Activated CD4-positive, alpha-beta T cell treated with anti-CD3 and anti-CD28 coated beads, Interleukin-10, Interleukin-2, amounts not matched to agents 100 ng/mL and 50 ng/mL, durations not matched to agents 16 hours and 8 hours (primary cell): ENCODE results near the gene IGF1R.

Source experiments
- DNase-seq: peaks from one replicate; pipeline ENCODE4 v3.0.0-alpha.2; 2020

IGF1R gene

GRCh38 chr15:98898122-98898521 lies 249.8 kb downstream of the IGF1R start:
- DNase-seq, result no peak

- DNase-seq, result no peak
Measured at GRCh38 chr15:98899272-98900021, 251.1 kb downstream of the IGF1R start.

DNA sequence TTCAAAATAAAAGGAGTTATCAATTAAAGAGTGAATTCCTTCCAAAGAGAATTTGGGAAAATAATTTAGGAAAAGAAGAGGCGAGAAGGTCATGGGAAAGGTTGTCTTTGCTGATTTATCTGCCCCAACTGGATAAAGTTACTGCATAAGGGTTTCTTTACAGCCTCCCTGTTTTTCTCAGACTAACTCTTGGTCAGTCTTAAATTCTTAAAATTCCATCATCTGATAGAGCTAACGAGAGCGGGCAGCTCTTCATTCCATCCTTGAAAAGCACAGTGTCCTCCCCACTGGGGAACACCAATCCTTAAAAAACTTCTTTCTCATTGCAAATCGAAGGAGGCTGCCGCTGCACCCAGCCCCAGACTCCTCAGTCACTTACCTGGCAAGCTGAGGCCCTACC lies 252.0 kb downstream of the IGF1R start:
- no peak for DNase-seq

- peak; percentile 36 for DNase-seq
Measured at GRCh38 chr15:98901434-98902072, 253.2 kb downstream of the IGF1R start.

DNA sequence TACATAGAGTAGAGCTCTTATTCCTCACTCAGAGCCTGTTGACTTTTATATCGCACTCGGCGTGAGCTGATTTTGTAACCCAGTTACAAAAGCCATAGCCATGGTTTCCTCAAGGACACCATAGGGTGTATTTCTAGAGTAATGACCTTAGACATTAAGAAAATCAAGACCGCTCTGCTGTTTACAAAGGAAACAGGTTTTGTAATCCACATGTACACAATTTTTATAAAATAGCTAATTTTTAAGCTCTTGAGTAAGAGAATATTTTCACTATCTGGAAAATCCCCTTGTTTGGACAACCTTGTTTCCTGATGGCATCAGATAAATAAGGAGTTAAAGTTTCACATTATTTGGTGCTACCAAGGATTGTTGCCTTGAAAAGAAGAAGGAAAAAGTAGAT lies 254.6 kb downstream of the IGF1R start:
- DNase-seq, result no peak

DNA sequence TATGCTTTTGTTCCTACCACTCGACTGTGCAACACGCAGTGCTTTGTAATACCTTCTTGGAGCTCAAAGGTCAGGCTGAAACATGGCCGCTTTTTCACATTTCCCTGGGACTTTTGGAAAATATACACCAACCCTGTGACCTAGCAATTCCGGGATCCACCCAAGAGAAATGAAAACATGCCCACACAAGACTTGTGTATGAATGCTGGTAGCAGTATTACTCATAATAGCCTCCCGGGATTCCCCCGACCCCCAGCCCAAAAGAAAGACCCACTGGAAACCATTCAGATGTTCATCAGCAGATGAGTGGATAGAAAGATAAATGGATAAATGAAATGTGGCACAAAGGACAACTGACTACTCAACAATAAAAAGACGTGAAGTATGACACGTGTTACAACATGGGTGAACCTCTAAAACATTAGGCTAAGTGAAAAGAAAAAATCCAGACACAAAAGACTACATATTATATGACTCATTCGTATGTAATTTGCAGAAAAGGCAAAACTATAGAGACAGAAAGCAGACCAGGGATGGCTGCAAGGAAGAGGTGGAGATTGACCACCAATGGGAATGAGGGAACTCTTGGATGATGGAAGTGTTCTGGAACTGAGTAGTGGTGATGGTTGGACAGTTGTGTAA lies 255.2 kb downstream of the IGF1R start:
- peak; percentile 9 for DNase-seq

GRCh38 chr15:98904544-98904943 lies 256.2 kb downstream of the IGF1R start:
- DNase-seq, result peak; percentile 36

DNA sequence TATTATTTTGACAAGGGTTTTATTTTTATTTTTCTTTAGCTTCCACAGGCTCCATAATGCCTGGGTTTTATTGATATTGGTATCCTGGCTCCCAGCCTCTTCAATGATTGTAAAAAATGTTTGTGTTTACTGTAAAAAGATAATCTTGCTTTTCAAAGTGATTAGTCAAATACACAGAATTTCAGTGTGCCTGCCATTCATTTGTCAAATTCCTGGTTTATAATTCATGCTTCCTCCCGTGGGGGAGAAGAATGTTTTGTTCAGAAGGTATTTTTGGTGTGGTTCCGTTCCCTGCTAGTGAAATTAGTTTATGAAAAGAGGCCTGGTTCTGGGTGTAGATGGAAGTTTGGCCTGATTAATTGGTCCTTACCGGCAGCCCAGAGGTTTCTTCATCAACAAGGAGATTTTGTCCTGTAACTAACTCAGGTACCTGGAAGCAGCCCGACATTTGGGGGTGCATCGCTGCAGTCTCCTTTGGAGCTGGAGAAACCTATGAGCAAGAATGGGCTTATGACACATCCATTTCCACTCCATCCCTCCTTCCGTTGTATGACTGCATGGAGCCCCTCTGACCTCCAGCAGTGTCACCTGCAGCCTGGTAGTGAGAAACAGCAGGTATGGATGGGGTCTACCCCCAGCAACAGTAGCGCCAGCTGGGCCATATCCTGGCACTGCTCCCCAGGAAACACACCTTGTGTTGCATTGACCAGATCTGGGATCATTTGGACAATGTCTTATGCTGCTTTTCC lies 257.8 kb downstream of the IGF1R start:
- DNase-seq, result no peak

DNA sequence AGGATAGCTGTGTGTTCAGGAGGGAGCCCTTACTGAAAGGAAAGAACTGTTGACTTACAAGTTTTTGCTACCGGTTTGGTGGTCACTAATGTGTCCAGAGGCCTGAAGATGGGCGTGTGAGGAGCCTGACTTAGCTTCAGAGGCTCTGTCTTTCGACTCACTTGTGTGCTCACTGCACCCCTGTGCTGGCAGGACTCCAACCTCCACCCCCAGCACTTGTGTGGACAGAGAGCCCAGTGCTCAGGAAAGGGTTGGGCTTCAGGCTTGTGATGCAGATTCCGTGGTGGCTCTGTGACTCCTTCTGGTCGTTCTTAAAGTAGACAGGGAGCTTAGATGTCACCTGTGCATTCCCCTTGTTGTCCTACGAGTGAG lies 258.4 kb downstream of the IGF1R start:
- no peak for DNase-seq

- no peak for DNase-seq
Measured at GRCh38 chr15:98907927-98908471, 259.7 kb downstream of the IGF1R start.

GRCh38 chr15:98909968-98910885 lies 261.9 kb downstream of the IGF1R start:
- no peak for DNase-seq

GRCh38 chr15:98914626-98915025 lies 266.3 kb downstream of the IGF1R start:
- DNase-seq, result peak; percentile 67

DNA sequence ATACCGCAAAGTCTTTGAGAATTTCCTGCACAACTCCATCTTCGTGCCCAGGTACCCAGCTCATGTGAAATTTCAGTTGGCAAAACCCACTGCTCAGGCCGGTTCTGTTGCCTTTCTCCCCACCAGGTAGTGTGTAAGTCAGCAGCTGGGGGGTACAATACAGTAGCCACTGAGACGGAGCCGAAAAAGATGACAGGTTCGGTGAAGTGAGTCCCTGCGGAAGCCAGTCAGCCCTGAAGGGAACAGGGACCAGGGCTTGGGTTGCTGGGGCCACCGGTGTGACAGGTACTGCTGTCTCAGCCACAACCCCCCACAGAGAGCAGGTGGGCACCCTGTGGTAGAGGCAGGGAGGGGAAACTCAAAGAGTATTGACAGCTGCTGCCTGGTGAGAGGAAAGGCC lies 268.5 kb downstream of the IGF1R start:
- DNase-seq, result no peak

- DNase-seq, result no peak
Measured at GRCh38 chr15:98917417-98917816, 269.1 kb downstream of the IGF1R start.

- DNase-seq, result peak; percentile 24
Measured at GRCh38 chr15:98920091-98920880, 271.9 kb downstream of the IGF1R start.

GRCh38 chr15:98923171-98923570 lies 274.8 kb downstream of the IGF1R start:
- no peak for DNase-seq

GRCh38 chr15:98923579-98923978 lies 275.2 kb downstream of the IGF1R start:
- no peak for DNase-seq

DNA sequence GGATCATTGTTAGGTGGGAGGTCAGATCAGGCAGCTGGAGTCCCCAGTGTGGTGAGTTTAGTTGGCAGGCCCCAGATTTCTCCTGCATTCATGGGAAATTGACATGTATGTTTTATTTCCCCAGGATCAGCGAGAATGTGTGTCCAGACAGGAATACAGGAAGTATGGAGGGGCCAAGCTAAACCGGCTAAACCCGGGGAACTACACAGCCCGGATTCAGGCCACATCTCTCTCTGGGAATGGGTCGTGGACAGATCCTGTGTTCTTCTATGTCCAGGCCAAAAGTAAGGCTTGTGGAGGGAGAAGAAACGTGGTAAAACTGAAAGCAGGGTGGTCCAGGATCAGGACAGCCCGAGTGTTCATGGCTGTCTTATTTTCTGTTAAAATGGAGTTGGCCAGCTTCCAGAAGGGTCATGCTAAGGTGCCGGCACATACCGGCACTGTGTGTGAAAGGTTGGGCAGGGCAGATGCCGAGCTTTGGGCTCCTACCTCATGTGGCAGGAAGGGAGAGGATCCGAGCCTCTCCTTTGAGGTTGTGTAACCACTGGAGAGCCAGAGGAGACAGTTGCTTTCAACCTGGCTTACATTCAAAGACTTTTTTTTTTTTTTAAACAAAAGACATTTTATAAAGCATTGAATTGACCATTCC lies 276.2 kb downstream of the IGF1R start:
- no peak for DNase-seq

DNA sequence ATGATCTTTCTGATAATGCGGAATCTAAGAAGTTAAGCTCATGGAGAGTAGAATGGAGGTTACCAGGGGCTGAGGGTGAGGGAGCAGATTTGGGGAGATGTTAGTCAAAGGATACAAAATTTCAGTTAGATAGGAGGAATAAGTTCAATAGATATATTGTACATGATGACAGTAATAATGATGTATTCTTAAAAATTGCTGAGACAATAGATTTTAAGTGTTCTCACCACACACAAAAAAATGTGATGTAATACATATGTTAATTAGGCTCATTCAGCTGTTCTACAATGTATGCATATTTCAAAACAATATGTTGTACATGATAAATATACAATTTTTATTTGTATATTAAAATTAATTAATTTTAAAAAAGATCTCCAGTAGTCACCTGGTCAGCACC lies 277.9 kb downstream of the IGF1R start:
- no peak for DNase-seq

- no peak for DNase-seq
Measured at GRCh38 chr15:98927022-98927421, 278.7 kb downstream of the IGF1R start.

GRCh38 chr15:98927996-98928395 lies 279.7 kb downstream of the IGF1R start:
- no peak for DNase-seq
